ENCODE measurements around the gene DNAH9.

The DNAH9 gene

DNA sequence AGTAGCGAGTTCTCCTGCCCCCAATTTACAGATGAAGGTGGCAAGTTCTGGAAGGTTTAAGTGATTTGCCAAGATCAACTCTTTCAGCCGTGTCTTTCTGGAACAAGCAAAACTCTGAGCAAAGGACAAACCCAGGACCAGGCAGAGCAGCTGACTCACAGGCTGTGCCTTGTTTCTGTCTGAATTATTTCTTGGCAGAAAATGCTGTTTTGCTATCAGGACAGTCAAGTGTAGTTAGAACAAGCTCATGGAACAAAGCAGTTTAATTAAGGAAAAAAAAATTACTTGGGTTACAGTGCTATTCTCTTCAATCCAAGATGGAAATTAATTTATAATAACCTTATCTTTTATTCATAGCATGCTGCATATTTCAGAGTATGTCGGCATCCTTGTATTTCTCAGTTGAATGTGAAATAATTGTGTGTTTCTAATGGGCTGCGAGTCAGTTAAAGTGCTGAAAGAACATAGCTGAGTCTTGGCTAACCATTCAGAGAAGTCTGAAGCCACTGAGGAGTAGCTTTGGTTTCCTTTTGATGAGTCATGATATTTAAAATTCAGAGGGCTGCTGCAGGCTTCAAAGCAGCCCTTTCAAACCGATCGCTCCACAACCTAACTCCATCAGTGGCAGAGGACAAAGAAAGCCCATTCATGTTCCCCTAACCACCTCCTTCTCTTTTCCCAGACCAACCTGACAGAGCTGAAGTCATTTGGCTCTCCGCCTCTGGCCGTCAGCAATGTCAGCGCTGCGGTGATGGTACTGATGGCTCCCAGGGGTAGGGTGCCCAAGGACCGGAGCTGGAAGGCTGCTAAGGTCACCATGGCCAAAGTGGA lies 255.3 kb downstream of the DNAH9 start:
- DNase-seq = no peak

GRCh38 chr17:11855306-11855705 lies 257.0 kb downstream of the DNAH9 start:
- DNase-seq = no peak

GRCh38 chr17:11857006-11857405 lies 258.7 kb downstream of the DNAH9 start:
- no peak for DNase-seq

- DNase-seq = no peak
These were observed 271.6 kb downstream of the DNAH9 start for GRCh38 chr17:11869680-11870394.

- DNase-seq = no peak
These were observed 273.5 kb downstream of the DNAH9 start for GRCh38 chr17:11871773-11872172.

DNA sequence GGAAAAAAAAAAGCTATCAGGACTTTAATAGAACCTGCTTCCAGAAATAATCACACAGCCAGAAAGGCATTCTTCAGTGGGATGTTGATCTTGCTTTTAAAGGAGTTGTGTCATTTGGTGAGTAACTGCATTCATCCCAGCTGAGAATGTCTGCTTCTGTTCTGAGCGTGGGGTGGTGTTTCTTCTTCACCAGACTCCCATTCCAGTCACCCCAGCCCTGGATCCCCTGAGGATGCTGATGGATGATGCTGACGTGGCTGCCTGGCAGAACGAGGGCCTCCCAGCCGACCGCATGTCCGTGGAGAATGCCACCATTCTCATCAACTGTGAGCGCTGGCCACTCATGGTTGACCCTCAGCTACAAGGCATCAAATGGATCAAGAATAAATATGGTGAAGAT lies 276.5 kb downstream of the DNAH9 start:
- no peak for DNase-seq

DNA sequence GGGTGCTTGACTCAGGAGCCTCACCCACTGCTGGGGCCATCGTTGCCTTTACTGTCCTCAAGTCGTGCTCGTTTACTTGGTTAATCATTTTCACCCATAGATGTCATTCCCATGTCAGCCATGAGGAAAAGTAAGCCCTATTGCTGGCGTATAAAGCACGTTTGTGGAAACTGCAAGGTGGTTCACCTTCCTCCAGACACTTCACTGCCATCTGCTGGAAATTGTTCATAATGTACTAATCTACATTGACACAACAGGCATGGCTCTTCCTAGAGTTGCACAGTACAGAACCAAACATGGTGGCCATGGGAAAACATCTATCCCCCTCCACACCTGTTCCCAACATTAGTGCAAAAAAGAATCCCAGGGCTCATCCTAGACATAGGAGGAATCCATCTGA lies 282.4 kb downstream of the DNAH9 start:
- DNase-seq = no peak

- DNase-seq = no peak
These were observed 284.4 kb downstream of the DNAH9 start for GRCh38 chr17:11882716-11883115.

DNA sequence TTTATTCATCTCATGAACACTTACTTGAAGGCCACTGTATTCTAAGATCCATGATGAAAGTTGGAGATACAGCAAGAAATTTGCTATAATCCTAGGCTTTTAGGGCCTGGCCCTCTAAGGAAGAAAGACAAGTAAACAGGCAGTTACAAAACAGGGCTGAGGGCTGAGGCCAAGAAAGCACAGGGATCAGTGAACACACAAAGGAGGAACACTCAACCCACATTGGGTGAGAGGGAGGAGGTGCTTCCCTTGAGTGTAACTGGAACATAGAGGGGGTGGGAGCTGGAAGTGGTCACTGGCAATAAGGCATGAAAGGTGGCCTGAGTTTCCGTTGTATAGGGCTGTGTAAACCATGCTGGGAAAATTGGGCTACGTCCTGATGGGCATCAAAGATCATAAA lies 286.8 kb downstream of the DNAH9 start:
- DNase-seq = no peak

DNA sequence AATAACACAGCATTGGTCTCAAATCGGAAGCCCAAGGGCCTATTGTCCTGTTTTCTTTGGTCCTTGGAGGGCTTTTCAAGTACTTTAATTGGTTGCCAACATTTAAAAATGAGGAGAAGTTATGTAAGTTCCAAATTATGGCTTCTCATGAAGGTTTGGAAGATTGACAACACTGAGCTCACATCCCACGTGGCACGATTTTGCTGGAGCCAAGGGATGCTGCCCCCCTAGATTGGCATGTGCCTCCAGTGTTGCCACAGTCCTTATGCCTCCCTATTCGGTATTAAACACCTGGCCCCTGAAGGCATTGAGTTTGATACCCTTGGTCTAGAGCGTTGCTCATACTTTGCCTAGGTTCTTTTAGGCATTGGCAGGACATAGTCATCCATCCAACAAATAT lies 291.0 kb downstream of the DNAH9 start:
- DNase-seq = no peak

- no peak for DNase-seq
These were observed 295.6 kb downstream of the DNAH9 start for GRCh38 chr17:11893862-11894261.

DNA sequence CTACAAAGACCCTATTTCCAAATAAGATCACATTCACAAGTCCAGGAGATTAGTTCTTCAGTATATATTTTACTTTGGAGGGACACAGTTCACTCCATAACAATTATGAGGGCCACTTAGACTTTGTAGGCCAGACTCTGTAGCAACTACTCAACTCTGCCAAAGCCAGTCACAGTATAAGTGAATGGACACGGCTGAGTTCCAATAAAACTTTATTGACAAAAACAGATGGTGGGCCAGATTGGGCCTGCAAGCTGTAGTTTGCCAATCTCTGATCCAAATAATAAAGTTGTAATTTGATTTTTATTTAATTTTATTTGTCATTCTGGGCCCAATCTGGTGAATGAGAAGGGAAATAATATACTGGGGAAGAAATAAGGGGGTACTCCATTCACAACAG lies 297.9 kb downstream of the DNAH9 start:
- no peak for DNase-seq

DNA sequence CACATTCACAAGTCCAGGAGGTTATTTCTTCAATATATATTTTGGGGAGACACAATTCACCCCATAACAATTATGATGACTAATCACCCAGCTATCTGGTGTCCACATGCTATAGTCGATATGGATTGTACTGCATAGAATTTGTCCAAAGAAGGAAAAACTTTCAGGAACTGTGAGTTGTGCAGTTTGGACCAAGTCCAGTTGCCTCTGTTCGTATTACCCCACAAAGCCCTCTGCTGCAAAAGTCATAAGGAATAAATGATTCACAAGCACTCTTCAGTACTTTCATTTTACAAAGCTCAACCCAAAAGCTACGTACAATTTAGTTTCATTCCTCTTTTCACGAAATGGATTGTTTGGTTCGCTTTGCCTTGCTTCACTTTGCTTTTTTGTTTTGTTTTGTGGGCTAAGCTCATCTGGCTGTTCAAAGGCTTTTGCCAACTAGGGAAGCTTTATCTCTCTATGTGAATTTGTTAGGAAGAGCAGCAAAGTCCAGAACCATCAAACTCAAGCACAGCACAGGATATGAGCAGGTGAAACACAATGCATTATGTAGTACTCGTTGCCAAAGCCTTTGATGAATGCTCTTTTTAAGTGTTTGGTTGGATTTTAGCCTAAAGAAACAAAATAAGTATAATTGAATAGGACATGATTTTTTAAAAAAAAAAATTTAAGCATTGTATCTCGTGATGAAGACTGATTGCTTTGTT lies 300.4 kb downstream of the DNAH9 start:
- no peak for DNase-seq

GRCh38 chr17:11899537-11899942 lies 301.3 kb downstream of the DNAH9 start:
- DNase-seq = no peak

DNA sequence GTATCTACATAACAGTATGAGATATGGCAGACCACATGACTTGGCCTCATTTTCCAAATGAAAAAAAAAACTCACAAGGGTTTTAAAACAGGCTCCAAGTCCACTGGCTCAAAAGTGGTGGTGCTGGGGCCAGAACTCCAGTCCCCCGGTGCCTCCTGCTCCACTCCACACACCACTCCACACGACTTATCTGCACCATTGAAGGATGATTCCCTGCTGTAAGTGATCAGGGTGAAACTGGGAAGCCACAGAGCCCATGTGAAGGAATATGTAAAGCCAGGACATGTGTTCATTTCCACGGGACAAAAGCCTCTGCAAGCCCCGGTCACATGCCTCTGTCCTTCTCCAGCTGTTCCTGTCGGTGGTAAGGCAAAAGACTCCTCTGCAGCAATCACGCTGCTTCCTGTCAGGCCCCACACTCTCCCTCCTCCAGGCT lies 301.8 kb downstream of the DNAH9 start:
- DNase-seq = no peak

- no peak for DNase-seq
These were observed 302.4 kb downstream of the DNAH9 start for GRCh38 chr17:11900655-11901054.

DNA sequence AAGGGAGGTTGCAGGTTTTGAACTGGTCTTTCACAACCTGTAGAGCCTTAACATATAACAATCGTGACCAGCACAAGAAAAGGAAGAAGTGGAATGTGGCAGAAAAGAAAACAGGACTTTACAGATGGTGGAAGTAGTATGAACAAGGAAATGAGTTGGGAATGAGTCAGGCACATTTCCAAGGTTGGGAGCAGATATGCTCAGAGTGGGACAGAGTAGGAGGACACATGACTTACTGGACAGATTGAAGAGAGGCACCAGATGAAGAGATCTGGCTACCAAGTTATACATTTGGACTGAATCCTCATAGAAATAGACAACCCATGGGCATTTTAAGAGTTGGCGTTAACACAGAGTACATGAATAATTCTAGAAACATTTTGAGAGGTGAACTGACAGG lies 303.7 kb downstream of the DNAH9 start:
- no peak for DNase-seq

DNA sequence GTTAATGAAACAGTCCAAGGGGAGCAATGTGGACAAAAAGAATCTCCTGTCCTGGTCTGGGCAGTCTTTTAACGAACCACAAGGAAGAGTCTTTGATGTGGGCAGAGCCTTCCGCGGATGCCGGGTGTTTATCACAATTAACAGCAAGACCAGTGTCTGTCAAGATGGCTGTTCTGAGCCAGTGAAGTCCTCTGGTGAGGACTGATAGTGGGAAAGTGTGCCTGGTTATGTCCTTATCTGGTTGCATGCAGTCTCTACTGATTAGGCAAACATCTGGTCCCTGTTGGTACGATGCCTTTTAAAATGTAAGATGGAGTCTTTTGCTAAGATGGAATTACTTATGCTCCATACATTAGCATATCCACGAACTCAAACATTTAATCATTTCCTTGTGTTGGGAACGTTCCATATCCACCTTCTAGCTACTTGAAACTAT lies 310.5 kb downstream of the DNAH9 start:
- DNase-seq = no peak

DNA sequence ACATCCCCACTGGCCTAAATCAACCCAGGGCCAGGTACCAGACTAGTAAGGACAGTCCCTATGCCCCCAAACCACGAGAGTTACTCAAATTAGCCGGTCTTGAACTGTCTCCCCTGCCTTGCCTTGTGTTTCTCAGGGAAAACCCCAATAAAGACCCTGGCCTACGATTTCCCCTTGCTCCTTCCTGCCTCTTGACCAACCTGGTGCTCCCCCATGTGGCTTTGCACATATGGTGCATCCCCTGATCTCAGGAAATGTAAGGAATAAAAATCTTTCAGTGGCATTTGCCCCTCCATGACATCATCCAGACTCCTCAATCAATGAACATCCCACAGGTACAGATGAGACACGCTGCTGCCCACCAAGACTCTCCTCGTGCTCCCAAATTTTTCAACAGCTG lies 311.1 kb downstream of the DNAH9 start:
- DNase-seq = no peak

GRCh38 chr17:11916091-11916490 lies 317.8 kb downstream of the DNAH9 start:
- no peak for DNase-seq

- no peak for DNase-seq
These were observed 319.1 kb downstream of the DNAH9 start for GRCh38 chr17:11917415-11917814.

- no peak for DNase-seq
These were observed 323.0 kb downstream of the DNAH9 start for GRCh38 chr17:11921296-11921695.

DNA sequence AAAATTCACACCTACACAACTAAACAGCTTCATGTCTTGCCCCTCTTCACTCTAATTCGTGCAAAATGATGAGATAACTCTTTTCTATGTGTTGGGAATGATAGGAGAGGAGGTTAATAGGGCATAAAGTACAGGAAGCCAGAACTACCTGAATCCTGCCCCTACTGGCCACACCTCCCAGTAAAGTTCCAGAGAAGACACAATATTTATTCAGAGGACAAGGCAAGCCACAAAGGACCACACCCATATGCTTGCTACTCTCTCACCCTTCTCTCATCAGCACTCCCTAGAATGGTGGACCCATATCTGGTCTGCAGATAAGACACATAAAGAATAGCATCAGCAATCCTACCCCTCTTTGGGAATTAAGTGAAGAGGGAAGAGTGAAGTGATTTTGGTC lies 324.4 kb downstream of the DNAH9 start:
- no peak for DNase-seq

- no peak for DNase-seq
These were observed 325.8 kb downstream of the DNAH9 start for GRCh38 chr17:11924076-11924475.

Measured in activated CD4-positive, alpha-beta T cell treated with anti-CD3 and anti-CD28 coated beads for 4 hours (primary cell).